HCT116 (cell line): ENCODE data around the gene SMTNL1. TPM values are rescaled to one million over a fixed set of nuclear protein-coding genes. Genes with fewer than 3 reads are reported as not detected.

Experiments used
- ATAC-seq: fragments of 200-7000 bp; cut with Tn5 transposase; 2 replicates; pipeline ENCODE4 v1.9.1; 2020; ENCODE audit warnings: mild to moderate bottlenecking, moderate library complexity
- BruUV-seq: library from RNA; stranded (reverse); fragments of 400-500 nt; replicated peaks from 2 replicates; lab custom pipeline; 2021; lab: Mats Ljungman, UMichigan
- CTCF ChIA-PET: fragments of 300-600 bp; sonication (Branson Sonifier 250); formaldehyde crosslinking; loops from one replicate; lab custom pipeline; 2021; ENCODE audit warnings: antibody characterized with exemption; lab: Charles Lee
- POLR2A ChIA-PET: fragments of 300-600, 350-600 bp; sonication (Branson Sonifier 250); formaldehyde crosslinking; loops from one replicate; lab custom pipeline; 2021; ENCODE audit warnings: antibody characterized with exemption; lab: Charles Lee
- RAD21 ChIA-PET, 2 experiments: fragments of 300-600 bp; sonication (Branson Sonifier 250); formaldehyde crosslinking; loops; one replicate each; lab custom pipeline; 2023; ENCODE audit warnings: low total read pairs in 2 of 2; ENCODE audit not compliant: uncharacterized antibody in 2 of 2, unreplicated experiment in 2 of 2, low non-redundant PET in 1 of 2; lab: Charles Lee
- DNase-seq: peaks from one replicate; pipeline ENCODE4 v3.0.0-alpha.2; 2010; ENCODE audit warnings: low read depth, low spot score
- H2AFZ ChIP-seq: fragments of 200-600 bp; shearing (Covaris generic), sonication (generic); 2 replicates; pipeline ENCODE4 v1.6.1; 2017; ENCODE audit warnings: low read depth, mixed run types, mixed read lengths, antibody characterized with exemption, low read length; ENCODE audit not compliant: poor library complexity, severe bottlenecking
- H3K27ac ChIP-seq: 2 replicates; pipeline ENCODE4 v1.5.1; 2012; ENCODE audit warnings: low read depth, low read length
- H3K27me3 ChIP-seq: fragments of 200-600 bp; sonication (generic); 2 replicates; pipeline ENCODE4 v1.6.1; 2016; ENCODE audit warnings: mixed run types, low read length, mixed read lengths; ENCODE audit not compliant: insufficient read depth
- H3K36me3 ChIP-seq, 2 experiments: fragments of 200-500 bp in 1 of 2; fragments of 200-600 bp in 1 of 2; sonication (Bioruptor generic) in 1 of 2; sonication (generic) in 1 of 2; 2 replicates each; pipeline versions ENCODE4 v1.5.1 to v1.6.1; 2014 to 2016; ENCODE audit warnings: low read length in 2 of 2, inconsistent platforms in 1 of 2, mixed read lengths in 1 of 2, mixed run types in 1 of 2; ENCODE audit not compliant: insufficient read depth in 2 of 2, control insufficient read depth in 1 of 2
- H3K4me1 ChIP-seq, 2 experiments: fragments of 200-600 bp in 1 of 2; sonication (generic) in 1 of 2; 2 replicates each; pipeline versions ENCODE4 v1.5.1 to v1.6.1; 2012 to 2017; ENCODE audit warnings: low read length in 2 of 2, inconsistent platforms in 1 of 2, mild to moderate bottlenecking in 1 of 2, mixed read lengths in 1 of 2, mixed run types in 1 of 2, moderate library complexity in 1 of 2; ENCODE audit not compliant: insufficient read depth in 2 of 2, control insufficient read depth in 1 of 2
- H3K4me2 ChIP-seq: fragments of 200-600 bp; sonication (generic); 2 replicates; pipeline ENCODE4 v1.6.1; 2017; ENCODE audit warnings: mixed run types, low read length, mixed read lengths
- H3K4me3 ChIP-seq, 2 experiments: fragments of 200-600 bp in 1 of 2; sonication (generic) in 1 of 2; replicated peaks in 1 of 2; 2 replicates each; pipeline ENCODE4 v1.5.1; 2011 to 2016; ENCODE audit warnings: low read length in 2 of 2, control low read depth in 1 of 2, low read depth in 1 of 2, mild to moderate bottlenecking in 1 of 2, mixed read lengths in 1 of 2, mixed run types in 1 of 2
- H3K79me2 ChIP-seq: fragments of 200-600 bp; sonication (generic); 2 replicates; pipeline ENCODE4 v1.6.1; 2017; ENCODE audit warnings: mild to moderate bottlenecking, mixed run types, low read length, moderate library complexity, mixed read lengths; ENCODE audit not compliant: insufficient read depth
- H3K9ac ChIP-seq: fragments of 200-600 bp; sonication (generic); 2 replicates; pipeline ENCODE4 v1.6.1; 2016; ENCODE audit warnings: low read length, mixed read lengths
- H3K9me2 ChIP-seq: fragments of 200-600 bp; sonication (generic), shearing (Covaris generic); 2 replicates; pipeline ENCODE4 v1.6.1; 2017; ENCODE audit warnings: mixed run types, mild to moderate bottlenecking, moderate library complexity; ENCODE audit not compliant: insufficient read depth
- H3K9me3 ChIP-seq, 2 experiments: fragments of 200-500 bp in 1 of 2; fragments of 200-600 bp in 1 of 2; sonication (Bioruptor generic) in 1 of 2; sonication (generic) in 1 of 2; 2 replicates each; pipeline ENCODE4 v1.6.1; 2014 to 2017; ENCODE audit warnings: low read length in 2 of 2, mixed read lengths in 2 of 2, inconsistent platforms in 1 of 2, low read depth in 1 of 2, mild to moderate bottlenecking in 1 of 2, mixed run types in 1 of 2, moderate library complexity in 1 of 2; ENCODE audit not compliant: control insufficient read depth in 1 of 2, insufficient read depth in 1 of 2
- H4K20me1 ChIP-seq: fragments of 200-600 bp; sonication (generic), shearing (Covaris generic); 2 replicates; pipeline ENCODE4 v1.6.1; 2017; ENCODE audit warnings: mixed run types, mild to moderate bottlenecking, moderate library complexity; ENCODE audit not compliant: insufficient read depth
- CBX3 ChIP-seq: IDR thresholded peaks from 2 replicates; pipeline ENCODE4 v1.6.1; 2012; ENCODE audit warnings: low read depth
- EGR1 ChIP-seq: IDR thresholded peaks from 2 replicates; pipeline ENCODE4 v1.6.1; 2012; ENCODE audit warnings: low read depth
- ELF1 ChIP-seq: IDR thresholded peaks from 2 replicates; pipeline ENCODE4 v1.6.1; 2012; ENCODE audit warnings: low read depth, borderline replicate concordance
- FOSL1 ChIP-seq: IDR thresholded peaks from 2 replicates; pipeline ENCODE4 v1.6.1; 2012; ENCODE audit warnings: low read depth
- MAX ChIP-seq: IDR thresholded peaks from 2 replicates; pipeline ENCODE4 v1.6.1; 2012
- RAD21 ChIP-seq: IDR thresholded peaks from 2 replicates; pipeline ENCODE4 v1.6.1; 2012; ENCODE audit warnings: low read depth, mild to moderate bottlenecking
- TCF7L2 ChIP-seq: IDR thresholded peaks from 2 replicates; pipeline ENCODE4 v1.7.0; 2011; ENCODE audit warnings: borderline replicate concordance, inconsistent platforms; ENCODE audit not compliant: insufficient read depth, insufficient read length; ENCODE audit errors: extremely low read depth
- ZNF274 ChIP-seq: fragments of 200-500 bp; sonication (Bioruptor generic); IDR thresholded peaks from 2 replicates; pipeline ENCODE4 v1.6.1; 2014; ENCODE audit warnings: mild to moderate bottlenecking, low read depth, low read length, inconsistent platforms
- intact Hi-C: fragments of 100-400 bp; cut with micrococcal nuclease; formaldehyde crosslinking; loops from 2 replicates; pipeline ENCODE4 v1.10.0; 2022
- total RNA-seq: library from RNA; stranded (reverse); gene quantifications from one replicate; pipeline ENCODE4 v1.2.1, GENCODE V29; 2021; ENCODE audit not compliant: unreplicated experiment
- TF ChIP-seq, protein P1 (sequence below): IDR thresholded peaks from 2 replicates; pipeline ENCODE4 v1.6.1; 2012
- TF ChIP-seq, protein P2 (sequence below), 3 experiments: fragments of 200-600 bp in 1 of 3; sonication (generic) in 1 of 3; IDR thresholded peaks in 2 of 3; conservative IDR thresholded peaks in 1 of 3; 2 replicates each; pipeline ENCODE4 v1.5.1; 2012 to 2017; ENCODE audit warnings: low read depth in 2 of 3, low read length in 2 of 3, antibody characterized with exemption in 1 of 3, borderline replicate concordance in 1 of 3, control low read depth in 1 of 3, mild to moderate bottlenecking in 1 of 3, mixed read lengths in 1 of 3, mixed run types in 1 of 3, moderate library complexity in 1 of 3; ENCODE audit not compliant: insufficient read depth in 1 of 3

SMTNL1 gene
- total RNA-seq, 1 experiment from 2014 or later: not detected

DNA sequence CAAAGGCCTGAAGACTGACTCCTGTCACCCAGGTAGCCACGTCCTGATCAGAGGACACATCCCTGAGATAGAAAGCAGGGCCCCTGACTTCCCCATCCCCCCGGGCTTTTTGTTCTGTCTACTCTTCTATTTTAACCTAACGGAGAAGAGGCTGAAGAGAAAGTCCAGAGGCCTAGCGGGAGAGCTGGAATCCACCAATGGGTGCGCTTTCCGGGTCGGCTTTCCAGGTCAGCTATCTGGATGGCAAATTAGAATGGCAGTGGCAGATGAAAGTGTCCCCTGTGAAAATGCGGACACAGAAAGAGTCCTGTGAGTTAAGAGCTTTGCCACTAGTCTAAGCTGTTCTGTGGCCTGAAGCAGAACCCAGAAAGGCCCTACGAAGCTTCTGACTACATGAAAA, 46.9 kb downstream of the SMTNL1 start:
- Histone ChIP-seq H3K9ac (no peak overlapping the region), H3K27ac (no peak overlapping the region), H3K9me3 (no peaks in the 10 kb centered on the region), H4K20me1 (no peaks in the 10 kb centered on the region), H3K27me3 (no peaks in the 10 kb centered on the region), H3K36me3 (no peaks in the 10 kb centered on the region), H3K4me2 (no peak overlapping the region), H3K4me1 (no peaks in the 10 kb centered on the region), H3K9me2 (no peaks in the 10 kb centered on the region), H3K4me3 (no peak overlapping the region), H3K79me2 (no peaks in the 10 kb centered on the region), H2AFZ (no peak overlapping the region)
- CTCF ChIA-PET: no interaction called here
- intact Hi-C loops: no loop called here
- POLR2A ChIA-PET: no interaction called here
- DNase-seq: no peak
- BruUV-seq: no TSS peak
- no peak for TF ChIP-seq RAD21
- TF ChIP-seq, protein P1, sequence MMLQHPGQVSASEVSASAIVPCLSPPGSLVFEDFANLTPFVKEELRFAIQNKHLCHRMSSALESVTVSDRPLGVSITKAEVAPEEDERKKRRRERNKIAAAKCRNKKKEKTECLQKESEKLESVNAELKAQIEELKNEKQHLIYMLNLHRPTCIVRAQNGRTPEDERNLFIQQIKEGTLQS: no peak
- TF ChIP-seq, protein P2, sequence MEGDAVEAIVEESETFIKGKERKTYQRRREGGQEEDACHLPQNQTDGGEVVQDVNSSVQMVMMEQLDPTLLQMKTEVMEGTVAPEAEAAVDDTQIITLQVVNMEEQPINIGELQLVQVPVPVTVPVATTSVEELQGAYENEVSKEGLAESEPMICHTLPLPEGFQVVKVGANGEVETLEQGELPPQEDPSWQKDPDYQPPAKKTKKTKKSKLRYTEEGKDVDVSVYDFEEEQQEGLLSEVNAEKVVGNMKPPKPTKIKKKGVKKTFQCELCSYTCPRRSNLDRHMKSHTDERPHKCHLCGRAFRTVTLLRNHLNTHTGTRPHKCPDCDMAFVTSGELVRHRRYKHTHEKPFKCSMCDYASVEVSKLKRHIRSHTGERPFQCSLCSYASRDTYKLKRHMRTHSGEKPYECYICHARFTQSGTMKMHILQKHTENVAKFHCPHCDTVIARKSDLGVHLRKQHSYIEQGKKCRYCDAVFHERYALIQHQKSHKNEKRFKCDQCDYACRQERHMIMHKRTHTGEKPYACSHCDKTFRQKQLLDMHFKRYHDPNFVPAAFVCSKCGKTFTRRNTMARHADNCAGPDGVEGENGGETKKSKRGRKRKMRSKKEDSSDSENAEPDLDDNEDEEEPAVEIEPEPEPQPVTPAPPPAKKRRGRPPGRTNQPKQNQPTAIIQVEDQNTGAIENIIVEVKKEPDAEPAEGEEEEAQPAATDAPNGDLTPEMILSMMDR (IDR thresholded peaks at IDR 0.05 in 2 of 3, conservative IDR thresholded peaks at IDR 0.05 in 1 of 3; ENCODE audit: borderline replicate concordance in 1 of 3, insufficient read depth in 1 of 3, low read depth in 2 of 3, low read length in 2 of 3): no peak
- ATAC-seq: no peak
- RAD21 ChIA-PET: no interaction called here

- Histone ChIP-seq H3K27me3 (no peaks in the 10 kb centered on the region), H3K9ac (no peak overlapping the region), H3K9me2 (no peaks in the 10 kb centered on the region), H3K79me2 (no peaks in the 10 kb centered on the region), H3K4me1 (no peaks in the 10 kb centered on the region), H3K36me3 (no peaks in the 10 kb centered on the region), H3K9me3 (no peaks in the 10 kb centered on the region), H4K20me1 (no peaks in the 10 kb centered on the region), H2AFZ (no peak overlapping the region), H3K4me2 (no peak overlapping the region), H3K4me3 (no peak overlapping the region), H3K27ac (no peak overlapping the region)
- CTCF ChIA-PET: no interaction called here
- intact Hi-C loops: no loop called here
- DNase-seq: no peak
- ATAC-seq: no peak
- no TSS peak for BruUV-seq
- no peak for TF ChIP-seq TCF7L2
- no peak for TF ChIP-seq FOSL1
- no peak for TF ChIP-seq EGR1
- no peak for TF ChIP-seq ELF1
- TF ChIP-seq MAX: no peak
- no peak for TF ChIP-seq ZNF274
- no peak for TF ChIP-seq CBX3
- POLR2A ChIA-PET: no interaction called here
- RAD21 ChIA-PET: no interaction called here
These were observed 47.9 kb downstream of the SMTNL1 start for GRCh38 chr11:57585301-57585700.
